HG03432 (cell line): ENCODE measurements around the gene SOX18.

Source experiments
- ATAC-seq: cut with Tn5 transposase; IDR thresholded peaks from one replicate; pipeline ENCODE4 v1.9.1; 2021; ENCODE audit warnings: mild to moderate bottlenecking, moderate library complexity; ENCODE audit not compliant: unreplicated experiment

SOX18 gene

GRCh38 chr20:64080813-64081623 is 31.6 kb upstream of the SOX18 start:
- no peak for ATAC-seq

- ATAC-seq = peak; percentile 2
Observed at GRCh38 chr20:64080013-64080812, 30.8 kb upstream of the SOX18 start, which contains the start of gene OPRL1. OPRL1 (plus strand) TSS chr20:64080082; CDS start chr20:64092721, 12,639 bp downstream.

DNA sequence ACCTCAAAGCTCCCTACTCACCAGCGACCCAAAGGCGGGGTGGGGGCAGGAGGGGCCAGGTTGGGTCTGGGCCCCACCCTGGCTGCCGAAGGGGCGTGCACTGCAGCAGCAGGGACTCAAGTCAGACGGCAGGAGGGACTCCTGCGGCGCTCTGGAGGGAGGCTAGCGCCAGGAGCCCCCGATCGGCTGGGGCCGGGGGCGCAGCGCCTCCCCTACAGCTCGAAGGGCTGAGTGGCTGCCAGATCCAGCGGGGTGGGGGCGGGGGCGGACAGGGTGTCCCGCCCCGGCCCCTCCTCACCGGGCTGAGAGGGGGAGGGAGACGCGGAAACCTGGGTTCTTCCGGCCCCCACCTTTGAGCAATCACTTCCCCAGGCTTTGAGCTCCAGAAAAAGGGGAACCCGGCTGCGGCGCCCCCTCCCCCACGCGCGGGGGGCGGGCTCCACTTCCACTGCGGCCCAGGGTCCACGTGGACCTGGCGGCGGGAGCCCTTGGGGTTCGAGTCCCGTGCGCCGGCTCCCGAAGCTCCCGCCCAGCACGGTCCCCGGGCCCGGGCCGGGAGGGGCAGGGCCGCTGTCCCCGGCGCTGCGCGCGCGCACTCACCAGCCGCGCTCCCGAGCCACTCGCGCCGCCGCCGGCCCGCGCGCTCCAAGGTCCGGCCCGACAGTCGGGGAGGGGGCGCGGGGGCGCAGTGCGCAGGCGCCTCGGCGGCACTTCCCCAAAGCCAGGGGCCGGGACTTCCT is 30.0 kb upstream of the SOX18 start, which contains the start of gene RGS19:
Gene RGS19, minus strand, starts transcription at position 246 of the 740 bp plus-strand sequence. CDS start 2,632 bp downstream, outside the sequence.
- ATAC-seq = peak; percentile 50

GRCh38 chr20:64078934-64079272 is 29.5 kb upstream of the SOX18 start:
- ATAC-seq = no peak

GRCh38 chr20:64077876-64078551 is 28.6 kb upstream of the SOX18 start:
- no peak for ATAC-seq

DNA sequence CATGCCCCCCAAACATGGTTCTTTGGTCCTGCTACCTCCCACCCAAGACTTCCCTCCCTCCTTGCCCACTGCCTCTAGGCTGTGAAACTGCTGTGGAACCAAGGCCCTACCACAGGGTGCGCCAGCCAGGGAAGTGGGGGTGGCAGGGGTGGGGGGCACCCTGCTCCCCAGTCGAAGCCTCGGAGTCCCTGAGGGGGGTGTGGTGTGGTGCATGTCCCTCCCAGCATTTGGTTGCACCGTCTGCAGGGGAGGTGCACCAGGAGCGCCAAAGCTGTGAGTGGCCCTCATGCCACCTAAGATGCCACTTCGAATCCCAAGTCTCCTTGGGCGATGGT is 28.1 kb upstream of the SOX18 start:
- ATAC-seq = no peak

DNA sequence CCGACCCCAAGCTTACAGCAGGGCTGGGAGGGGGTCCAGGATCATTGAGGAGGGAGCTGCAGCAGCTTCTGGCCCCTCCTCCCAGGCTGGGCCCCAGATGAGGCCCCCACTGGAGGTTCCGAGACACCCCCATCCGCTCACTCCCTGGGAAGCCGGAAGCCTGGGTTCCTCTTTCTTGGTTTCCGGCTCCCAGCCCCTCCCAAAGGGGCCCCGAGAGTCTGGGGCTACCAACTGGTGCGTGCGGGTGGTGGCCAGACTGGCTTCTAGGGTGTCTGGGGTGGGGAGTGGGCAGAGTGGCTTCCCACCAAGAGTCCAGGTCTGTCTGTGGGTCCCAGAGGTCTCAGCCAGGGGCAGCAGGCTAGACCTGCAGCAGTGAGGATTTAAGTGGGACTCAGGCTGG is 27.7 kb upstream of the SOX18 start:
- ATAC-seq = peak; percentile 21

GRCh38 chr20:64076061-64076997 is 26.9 kb upstream of the SOX18 start:
- no peak for ATAC-seq

DNA sequence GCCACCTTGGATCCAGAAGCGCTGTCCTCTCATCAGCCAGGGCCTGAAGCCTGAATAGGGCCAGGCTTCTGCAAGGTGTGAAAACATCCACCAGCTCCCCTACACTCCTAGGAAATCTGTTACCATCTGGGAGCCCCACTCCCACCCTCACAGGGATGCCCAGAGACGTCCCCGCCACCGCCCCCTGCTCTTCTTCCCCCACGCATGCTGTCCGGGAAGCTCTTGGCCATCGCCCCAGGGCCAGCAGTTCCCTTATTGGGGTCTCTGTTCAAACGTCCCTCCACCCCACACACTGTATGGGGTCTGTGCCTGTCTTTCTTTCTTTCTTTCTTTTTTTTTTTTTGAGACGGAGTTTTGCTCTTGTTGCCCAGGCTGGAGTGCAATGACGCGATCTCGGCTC is 26.1 kb upstream of the SOX18 start:
- no peak for ATAC-seq

- no peak for ATAC-seq
Observed at GRCh38 chr20:64074963-64075362, 25.5 kb upstream of the SOX18 start.

GRCh38 chr20:64074184-64074789 is 24.8 kb upstream of the SOX18 start:
- ATAC-seq = no peak

GRCh38 chr20:64073476-64074183 is 24.2 kb upstream of the SOX18 start:
- ATAC-seq = no peak

DNA sequence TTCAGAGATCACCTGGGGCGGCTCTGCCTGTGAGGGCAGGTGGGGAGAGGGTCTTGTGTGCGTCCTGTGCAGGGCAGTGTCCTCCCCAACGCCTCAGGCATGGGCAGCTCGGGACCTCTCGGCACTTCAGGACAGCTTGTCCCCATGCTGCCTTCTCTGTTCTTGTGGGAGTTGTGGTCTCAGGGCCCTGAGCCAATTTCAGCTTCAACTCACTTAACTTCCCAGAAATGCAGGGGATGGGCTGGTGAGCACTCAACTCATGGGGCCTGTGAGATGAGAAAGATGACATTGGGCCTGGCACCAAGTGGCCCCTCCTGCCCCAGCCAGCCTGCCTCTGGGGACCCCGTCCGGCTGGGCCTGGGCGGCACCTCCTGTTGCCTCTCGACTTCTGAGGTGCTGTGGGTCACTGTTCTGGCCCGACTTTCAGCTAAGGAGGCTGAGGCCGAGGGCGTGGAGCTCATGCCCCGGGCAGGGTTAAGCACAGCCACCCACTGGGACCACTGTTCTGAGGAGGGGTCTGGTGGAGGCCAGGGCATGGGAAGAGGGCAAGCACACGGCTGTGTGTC is 23.1 kb upstream of the SOX18 start:
- ATAC-seq = no peak

DNA sequence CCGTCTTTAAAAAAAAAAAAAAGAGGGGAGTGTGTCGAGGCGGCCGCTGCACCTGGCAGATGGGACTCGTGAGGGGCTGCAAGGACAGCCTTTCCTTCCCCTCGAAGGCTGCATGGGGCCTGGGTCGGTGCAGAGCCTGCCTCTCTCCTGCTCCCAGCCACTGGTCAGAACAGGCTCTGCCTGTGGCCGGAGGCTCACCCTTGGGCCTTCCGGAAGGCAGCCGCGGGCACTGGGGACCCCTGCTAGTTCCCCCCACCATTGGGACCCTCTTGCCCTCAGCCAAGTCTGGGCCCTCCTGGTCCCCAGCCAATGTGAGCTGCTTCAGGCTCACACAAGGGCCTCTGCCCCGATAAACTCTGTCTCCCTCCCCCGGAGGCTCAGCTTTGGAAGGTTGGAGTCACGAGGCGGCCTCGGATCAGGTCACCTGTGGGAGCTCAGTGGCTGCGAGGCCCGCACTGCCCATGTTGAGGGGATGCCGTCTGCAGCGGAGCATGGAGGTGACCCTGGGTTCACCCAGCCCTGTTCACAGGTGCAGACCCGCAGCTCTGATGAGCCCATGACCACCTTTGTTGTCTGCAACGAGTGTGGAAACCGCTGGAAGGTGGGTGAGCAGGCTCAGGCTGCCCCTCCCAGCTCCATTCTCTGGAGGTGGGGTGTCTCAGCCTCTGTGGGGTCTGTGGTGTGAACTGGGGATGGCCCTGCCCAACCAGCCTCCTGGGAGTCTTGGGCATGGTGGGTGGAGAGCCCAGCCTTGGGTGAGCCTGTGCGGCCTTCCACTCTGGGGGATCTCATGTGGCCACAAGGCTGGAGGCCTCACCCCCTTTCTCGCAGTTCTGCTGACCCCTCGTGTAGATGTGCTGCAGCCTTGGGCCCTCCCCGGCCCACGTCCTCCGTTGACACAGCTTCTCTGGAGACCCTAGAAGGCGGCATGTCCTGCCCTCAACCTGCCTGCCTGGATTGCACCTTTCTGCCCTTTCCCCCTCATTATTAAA is 22.2 kb upstream of the SOX18 start:
- ATAC-seq = no peak

DNA sequence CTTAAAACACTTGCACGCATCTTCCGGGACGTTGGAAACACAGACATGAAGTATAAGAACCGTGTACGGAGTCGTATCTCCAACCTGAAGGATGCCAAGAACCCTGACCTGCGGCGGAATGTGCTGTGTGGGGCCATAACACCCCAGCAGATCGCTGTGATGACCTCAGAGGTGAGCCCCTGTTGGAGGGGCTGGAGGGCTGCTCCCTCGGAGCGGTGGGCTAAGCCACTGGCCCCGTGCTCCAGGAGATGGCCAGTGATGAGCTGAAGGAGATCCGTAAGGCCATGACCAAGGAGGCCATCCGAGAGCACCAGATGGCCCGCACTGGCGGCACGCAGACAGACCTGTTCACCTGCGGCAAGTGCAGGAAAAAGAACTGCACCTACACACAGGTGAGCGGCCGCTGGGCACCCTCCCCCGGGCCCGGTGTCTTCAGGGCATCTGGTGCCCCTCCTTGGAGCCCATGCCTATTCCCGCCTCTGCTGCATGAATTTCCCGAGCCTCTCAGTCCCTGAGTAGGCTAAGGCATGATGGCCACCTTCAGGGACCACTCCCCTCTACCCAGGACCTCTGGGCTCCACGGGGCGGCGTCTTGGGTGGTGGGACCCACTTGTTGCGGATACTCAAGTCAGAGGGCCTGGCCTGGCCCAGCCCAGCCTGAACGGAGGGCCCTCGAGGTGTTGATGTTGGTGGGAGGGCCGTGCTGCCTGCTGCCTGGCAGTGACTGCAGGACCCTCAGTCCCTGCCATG is 21.0 kb upstream of the SOX18 start:
- no peak for ATAC-seq

DNA sequence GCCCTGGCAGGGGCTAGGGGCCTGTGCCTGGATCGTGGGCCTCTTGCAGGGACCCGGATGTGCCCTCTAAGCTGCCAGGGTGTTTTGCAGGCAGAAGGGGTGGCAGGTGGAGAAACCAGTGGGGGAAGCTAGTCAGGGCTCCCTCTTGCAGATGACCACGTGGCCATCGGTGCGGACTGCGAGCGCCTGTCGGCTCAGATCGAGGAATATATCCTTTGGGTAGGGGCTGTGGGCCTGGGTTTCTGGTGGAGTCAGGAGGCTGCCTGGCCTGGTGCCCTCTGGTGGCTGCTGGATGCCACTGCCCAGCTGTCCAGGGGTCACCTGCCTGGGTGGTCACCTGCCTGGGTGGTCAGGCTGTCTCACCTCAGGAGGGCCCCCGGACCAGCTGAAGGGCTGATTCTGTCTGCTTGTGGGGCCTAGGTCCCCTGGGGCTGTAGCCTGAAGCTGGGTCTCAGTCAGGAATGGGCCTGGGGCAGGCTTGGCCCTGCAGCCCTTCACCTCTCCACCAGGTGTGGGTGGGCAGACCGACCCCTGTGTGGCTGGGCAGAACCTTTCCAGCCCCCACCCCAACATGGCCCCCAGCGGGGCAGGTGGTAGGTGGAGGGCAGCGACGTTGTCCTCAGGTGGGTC is 20.3 kb upstream of the SOX18 start:
- ATAC-seq = no peak
